DLD1 (cell line): ENCODE results near the gene GRM4.

ENCODE experiments used
- in situ Hi-C: cut with HindIII; loops from 2 replicates; pipeline ENCODE4 v1.10.0; 2017; ENCODE audit warnings: low sequenced_read_pairs

The GRM4 gene

DNA sequence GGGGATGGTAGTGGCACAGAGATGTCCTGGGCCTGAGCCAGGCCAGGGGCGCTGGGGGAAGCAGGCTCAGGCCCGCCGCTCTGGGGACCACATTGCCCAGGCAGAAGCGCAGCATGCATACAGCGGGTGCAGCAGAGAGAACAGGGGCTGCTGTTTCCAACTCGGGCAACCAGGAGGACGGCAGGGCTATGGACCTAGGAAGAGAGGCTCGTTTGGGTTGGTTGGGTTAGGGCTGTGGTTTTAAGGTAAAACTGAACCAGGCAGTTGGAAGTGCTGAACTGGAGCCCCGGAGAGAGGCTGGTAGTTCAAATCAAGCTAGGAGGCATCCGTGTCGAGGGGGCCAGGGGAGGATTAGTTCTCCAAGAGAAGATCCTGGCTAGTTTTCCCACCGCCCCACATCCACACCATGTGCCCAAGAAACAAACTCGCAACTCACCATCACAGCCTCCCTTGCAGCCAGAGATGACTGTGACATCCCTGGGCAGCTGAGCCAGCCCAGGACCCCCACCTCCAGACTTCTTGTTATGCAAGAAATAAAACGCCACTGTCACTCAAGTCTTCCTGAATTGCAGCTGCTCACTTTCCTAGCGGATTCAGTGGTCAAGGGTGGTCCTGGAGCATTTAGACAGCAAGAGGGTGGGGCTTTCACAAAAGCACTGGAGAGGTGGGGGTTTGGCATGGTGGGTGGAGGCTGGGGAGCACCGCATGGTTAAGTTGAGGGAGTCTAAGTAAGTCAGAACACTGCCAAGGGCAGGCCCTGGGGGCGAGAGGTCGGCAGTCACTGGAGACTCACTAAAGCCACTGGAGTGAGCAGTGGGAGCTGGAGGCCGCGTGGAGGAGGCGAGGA is 161.2 kb downstream of the GRM4 start:
- in situ Hi-C loops, result no loop called here

DNA sequence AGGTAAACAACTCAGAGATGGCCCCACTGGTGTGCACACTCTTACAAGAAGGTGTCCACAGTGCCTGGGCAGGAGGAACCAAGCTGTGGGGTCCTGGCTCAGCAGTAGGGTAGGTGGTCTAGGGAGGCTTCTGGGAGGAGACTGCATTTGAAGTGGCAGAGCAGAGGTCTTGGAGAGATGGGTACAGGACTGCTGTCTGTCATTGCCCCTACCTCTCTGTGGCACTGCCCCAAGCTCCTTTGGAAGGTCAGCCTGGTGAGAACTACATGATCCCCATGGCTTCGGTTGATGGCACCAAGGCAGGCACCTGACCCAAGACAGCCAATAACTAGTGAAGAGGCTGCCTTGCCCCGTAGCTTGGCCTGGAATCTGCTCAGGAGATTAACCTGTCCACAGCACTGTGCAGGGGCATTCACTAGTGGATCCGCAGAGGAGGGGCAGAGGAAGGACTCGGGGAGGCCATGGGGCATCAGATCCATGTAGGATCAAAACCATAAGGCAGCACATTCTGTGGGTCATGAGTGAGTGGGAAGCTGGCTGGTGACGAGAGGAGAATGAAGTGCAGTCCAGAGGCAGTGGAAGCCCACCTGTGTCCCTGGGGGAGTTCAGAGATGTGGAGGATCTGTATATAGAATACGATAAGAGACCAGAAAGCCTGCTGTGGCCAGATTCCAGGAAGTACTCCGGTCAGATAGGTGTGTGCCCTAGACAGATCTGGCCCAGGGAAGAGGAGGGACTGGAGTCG is 162.0 kb downstream of the GRM4 start:
- in situ Hi-C loops, result no loop called here

GRCh38 chr6:33983109-33983716 is 162.7 kb downstream of the GRM4 start:
- in situ Hi-C loops, result no loop called here

DNA sequence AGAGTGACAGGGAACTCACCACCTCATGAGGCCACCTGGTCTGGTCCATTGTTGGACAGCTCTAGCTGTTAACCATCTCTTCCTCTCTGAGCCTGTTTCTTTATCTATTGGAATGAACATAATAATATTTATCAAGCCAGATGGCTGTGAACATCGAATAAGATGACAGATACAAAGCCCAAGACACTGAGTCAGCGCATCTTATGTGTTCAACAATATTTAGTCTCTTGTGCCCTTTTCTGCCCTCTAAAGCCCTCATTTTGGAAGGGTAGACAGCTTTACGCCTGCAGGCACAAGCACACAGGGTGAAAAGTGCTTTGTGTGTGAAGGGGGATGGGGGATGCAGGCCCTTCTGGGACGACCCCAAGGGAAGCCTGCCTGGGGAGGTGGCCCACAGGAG is 164.0 kb downstream of the GRM4 start:
- in situ Hi-C loops, result no loop called here

DNA sequence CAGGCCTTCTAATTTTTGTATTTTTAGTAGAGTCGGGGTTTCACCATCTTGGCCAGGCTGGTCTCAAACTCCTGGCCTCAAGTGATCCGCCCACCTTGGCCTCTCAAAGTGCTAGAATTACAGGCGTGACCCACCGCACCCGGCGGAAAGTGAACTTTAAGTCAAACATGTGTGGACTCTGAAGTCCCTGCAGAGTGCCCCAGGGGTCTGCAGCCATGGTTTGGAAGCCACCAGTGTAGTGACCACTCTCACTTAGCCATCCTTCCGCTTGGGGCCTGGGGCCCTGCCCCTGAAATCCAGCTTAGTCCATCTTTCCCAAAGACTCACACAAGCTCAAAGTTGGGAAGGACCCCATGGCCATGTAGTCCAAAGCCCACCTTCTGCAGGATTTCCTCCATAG is 164.5 kb downstream of the GRM4 start:
- in situ Hi-C loops, result no loop called here

DNA sequence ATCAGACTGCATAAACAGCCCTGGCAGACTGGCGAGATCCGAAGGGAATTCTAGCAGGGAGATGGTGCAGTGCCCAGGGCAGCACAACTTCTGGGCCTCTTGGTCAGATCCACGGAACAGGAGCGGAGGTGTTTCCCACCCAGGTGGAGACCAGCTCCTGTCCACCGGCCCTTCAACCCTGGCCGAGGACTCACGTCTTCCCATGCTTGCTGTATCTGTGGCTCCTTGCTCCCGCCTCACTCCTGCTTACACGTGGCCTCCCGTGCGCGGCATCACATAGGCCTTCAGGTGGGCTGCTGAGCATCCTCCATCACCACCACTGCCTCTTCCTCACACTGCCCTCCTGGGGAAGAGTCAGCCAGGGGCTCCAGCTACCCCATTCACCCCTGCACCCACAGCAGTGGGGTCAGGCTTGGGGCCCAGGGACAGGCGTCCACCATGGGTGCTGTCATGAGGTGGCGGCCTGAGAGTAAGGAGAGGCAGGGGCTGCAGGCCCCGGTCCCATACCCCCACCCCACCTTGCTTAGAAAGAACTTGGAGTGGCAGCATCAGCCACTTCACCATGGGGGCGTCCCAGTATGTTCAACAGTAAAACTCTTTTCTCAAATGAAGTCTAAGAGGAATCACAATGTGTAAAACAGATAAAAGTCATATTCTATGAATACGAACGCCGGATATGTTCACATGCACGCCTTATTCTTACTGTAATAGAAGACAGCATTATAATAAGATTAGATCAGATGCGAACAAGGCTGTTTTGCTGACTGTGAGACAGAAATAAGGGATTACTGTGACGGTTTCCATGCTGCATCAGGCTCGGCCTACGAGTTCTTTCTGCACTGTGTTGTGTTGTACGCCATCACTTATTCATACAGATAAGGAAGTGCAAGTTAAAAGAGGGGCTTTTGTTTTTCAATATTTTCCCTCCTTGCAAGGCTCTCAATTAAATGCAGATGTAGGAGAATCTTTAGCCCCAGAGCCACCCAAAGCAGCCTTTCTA is 165.4 kb downstream of the GRM4 start:
- in situ Hi-C loops, result no loop called here

DNA sequence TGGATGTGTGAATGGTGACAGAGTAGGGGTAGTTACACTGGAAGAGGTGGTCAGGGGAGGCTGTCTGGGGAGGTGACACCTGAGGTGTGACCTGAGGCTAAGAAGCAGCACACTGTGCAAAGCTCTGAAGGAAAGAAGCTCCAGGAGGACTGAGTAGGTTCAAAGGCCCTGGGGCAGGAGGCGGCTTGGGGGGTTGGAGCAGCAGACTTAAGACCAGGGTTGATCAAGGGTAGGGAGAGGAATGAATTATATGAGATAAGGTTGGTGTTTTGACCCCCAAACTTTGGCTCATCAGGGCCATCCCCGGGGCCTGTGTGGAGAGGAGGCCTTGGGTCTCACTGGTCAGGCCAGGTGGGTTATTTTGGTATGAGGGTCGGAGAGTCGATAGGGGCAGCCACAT is 166.1 kb downstream of the GRM4 start:
- in situ Hi-C loops, result no loop called here

DNA sequence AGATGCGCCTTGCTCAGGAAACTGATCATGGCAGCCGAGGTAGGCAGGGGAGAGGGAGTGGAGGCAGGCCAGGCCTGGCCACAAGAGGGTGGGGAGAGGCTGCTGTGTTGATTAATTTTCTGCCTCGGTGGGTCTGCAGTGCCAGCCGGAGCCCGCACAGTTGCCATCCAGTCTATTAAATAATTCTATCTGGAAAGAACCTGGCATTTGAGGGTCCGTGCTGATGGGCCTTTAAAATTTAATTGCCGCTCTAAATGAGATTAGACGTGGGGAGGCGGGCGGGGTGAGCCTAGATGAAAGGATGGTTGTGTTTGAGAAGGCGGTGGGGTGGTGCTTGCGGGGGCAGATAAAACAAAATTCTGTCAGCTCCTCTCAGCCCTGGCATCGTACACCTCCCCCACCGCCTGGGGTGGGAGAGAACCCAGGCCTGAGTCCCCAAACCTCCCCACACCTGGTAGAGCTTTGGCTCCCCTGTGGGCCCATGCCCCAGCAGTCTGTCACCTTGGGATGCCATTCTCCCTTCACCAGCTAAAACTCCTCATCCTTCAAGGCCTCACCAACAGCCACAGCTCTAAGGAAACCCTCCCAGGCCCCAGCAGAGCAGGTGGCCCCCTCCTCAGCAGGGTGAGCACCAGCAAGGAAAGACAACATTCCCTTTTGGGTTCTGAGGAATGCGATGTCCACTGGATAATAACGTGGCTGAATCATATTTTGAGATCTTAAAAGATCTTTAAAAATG is 167.3 kb downstream of the GRM4 start:
- in situ Hi-C loops, result no loop called here

GRCh38 chr6:33977606-33978411 is 168.1 kb downstream of the GRM4 start:
- in situ Hi-C loops, result no loop called here

GRCh38 chr6:33976437-33977360 is 169.2 kb downstream of the GRM4 start:
- in situ Hi-C loops, result no loop called here

DNA sequence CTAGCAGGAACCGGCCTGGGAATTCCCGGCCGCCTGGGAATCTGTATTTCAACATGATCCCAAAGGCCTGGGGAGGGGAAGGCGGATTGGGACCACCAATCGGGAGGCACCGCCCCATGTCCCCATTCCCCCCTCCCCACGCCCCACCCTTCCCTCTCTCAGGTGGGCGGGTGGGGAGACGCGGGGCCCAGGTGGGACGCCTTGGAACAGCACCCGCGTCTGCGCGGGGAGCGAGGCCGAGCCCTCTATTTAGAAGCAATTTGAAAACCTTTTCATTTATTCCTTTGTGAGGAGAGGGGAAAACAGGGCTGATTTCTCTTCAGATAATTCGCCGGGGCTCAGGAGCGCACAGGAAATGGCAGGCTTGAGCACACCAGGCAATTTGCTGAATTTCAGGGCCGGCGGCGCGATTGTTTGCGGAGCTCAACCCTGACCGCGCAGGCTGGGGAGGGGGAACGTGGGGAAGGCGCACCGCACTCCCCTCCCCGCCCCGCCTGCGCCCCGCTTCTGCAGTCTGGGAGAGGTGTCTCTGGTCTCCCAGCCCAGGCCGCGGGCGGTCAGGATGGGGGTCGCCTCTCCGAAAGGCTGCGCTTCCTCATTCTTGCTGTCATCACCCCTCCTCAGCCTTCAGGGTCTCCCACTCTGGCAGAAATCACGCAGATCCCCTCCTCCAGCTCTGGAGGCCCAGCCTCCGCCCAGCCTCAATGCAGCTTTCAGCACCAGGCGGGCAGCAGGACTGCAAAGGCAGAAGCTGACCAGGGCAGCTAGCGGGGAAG is 170.0 kb downstream of the GRM4 start:
- in situ Hi-C loops, result no loop called here

DNA sequence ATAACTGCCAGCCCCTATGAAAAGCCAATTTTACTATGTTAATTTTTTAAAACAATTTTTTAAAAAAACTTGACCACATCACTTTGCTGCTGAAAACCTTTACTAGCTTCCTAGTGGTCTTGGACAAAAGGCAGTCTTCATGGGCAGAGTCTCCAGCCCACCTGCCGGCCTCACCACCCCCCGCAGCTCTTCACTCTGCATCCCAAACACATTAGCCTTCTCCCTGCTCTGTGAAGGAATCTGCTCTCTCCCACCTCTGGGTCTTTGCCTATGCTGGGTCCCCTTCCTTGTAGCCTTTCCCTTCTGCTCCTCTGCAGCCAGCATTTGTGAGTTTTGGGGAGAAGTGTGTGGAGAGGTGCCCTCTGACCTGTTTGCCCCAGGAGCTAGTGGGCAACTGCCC is 171.4 kb downstream of the GRM4 start:
- in situ Hi-C loops, result no loop called here

DNA sequence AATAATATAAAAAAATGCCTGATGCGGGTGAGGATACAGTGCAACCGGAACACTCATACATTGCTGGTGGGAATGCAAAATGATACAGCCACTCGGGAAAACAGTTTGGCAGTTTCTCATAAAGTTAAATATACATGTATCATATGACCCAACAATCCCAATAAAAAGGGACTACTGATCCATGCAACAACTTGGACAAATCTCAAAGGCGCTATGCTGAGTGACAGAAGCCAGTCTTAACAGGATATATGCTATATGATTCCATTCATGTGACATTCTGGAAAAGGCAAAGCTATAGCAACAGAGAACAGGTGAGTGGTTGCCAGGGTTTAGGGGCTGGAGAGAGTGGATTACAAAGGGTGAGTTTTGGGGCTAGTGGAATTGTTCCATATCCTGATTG is 171.9 kb downstream of the GRM4 start:
- in situ Hi-C loops, result no loop called here

DNA sequence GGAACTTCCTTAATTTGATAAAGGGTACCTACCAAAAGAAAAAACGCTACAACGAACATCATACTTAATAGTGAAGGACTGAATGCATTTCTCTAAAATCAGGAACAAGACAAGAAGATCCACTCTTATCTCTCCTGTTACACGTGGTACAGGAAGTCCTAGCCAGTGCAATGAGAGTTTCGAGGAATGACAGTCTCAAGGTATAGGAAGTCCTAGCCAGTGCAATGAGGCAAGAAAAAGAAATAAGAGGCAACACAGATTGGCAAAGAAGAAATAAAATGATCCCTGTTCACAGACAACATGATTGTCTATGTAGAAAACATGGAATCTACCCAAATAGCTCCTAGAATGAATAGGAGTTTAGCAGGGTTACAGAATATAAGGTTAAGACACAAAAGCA is 174.3 kb downstream of the GRM4 start:
- in situ Hi-C loops, result no loop called here
